Colon (tissue), 2 donors: ENCODE data around the gene PCDHA13.
"Not testable (repeated sequence)": the region's sequence is repeated elsewhere in the genome, so short reads cannot be mapped to it uniquely, and the experiment has no call there.

ENCODE experiments used
- FAIRE-seq: peaks from 2 replicates; lab custom pipeline; 2012; peaks lifted over from hg19 to GRCh38; lab: Jason Lieb, UNC
- donor health status: control.
- donor health status: control.

PCDHA13 gene, protein sequence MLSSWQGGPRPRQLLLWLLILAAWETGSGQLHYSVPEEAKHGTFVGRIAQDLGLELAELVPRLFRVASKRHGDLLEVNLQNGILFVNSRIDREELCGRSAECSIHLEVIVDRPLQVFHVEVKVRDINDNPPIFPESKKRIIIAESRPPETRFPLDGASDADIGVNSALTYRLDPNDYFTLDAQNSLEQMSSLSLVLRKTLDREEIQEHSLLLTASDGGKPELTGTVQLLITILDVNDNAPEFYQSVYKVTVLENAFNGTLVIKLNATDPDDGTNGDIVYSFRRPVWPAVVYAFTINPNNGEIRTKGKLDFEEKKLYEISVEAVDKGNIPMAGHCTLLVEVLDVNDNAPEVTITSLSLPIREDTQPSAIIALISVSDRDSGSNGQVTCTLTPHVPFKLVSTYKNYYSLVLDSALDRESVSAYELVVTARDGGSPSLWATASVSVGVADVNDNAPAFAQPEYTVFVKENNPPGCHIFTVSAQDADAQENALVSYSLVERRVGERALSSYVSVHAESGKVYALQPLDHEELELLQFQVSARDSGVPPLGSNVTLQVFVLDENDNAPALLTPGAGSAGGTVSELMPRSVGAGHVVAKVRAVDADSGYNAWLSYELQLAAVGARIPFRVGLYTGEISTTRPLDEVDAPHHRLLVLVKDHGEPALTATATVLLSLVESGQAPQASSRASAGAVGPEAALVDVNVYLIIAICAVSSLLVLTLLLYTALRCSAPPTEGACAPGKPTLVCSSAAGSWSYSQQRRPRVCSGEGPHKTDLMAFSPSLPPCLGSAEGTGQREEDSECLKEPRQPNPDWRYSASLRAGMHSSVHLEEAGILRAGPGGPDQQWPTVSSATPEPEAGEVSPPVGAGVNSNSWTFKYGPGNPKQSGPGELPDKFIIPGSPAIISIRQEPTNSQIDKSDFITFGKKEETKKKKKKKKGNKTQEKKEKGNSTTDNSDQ

GRCh38 chr5:140881889-140882590, at the start of gene PCDHA13:
TSS of gene PCDHA13 (plus strand) at chr5:140882124. CDS start at chr5:140882269, 145 bp downstream.
- no peak for FAIRE-seq

- no peak for FAIRE-seq
Observed at GRCh38 chr5:140833993-140834392, 47.9 kb upstream of the PCDHA13 start, which contains the start of gene PCDHA7. TSS of gene PCDHA7 (plus strand) at chr5:140834269. CDS start at chr5:140834384, 115 bp downstream.

GRCh38 chr5:140834439-140835008, 47.4 kb upstream of the PCDHA13 start:
- not testable (repeated sequence) for FAIRE-seq

- FAIRE-seq: no peak
Observed at GRCh38 chr5:140835622-140836510, 46.1 kb upstream of the PCDHA13 start.

DNA sequence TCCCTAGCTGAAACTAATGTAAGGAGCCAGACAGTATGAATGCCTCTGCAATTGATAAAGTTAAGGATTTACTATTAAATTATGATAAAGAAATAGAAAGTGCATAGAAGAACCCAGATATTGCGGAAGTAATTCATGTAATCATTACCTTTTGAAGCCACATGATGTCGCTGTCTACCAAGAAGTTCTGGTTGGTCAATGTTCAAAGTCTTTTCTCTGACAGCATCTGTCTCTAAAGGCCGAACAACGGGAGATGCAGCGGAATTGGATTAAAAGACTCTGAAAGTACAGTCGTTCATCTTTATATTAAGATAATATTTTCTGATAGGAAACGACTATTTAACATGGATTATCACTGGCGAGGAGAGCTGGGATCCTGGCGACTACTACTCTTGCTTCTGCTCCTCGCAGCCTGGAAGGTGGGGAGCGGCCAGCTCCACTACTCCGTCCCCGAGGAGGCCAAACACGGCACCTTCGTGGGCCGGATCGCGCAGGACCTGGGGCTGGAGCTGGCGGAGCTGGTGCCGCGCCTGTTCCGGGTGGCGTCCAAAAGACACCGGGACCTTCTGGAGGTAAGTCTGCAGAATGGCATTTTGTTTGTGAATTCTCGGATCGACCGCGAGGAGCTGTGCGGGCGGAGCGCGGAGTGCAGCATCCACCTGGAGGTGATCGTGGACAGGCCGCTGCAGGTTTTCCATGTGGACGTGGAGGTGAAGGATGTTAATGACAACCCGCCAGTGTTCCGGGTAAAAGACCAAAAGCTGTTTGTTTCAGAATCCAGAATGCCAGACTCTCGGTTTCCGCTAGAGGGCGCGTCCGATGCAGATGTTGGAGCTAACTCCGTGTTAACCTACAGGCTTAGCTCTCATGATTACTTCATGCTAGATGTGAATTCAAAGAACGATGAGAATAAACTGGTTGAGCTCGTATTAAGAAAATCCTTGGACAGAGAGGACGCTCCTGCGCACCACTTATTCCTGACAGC, 40.7 kb upstream of the PCDHA13 start, which contains the start of gene PCDHA8:
TSS of gene PCDHA8 (plus strand) at position 210 of the 985 bp plus-strand sequence. CDS start at position 345, 135 bp downstream.
- FAIRE-seq: no peak

- no peak for FAIRE-seq
Observed at GRCh38 chr5:140842798-140843733, 38.9 kb upstream of the PCDHA13 start.

DNA sequence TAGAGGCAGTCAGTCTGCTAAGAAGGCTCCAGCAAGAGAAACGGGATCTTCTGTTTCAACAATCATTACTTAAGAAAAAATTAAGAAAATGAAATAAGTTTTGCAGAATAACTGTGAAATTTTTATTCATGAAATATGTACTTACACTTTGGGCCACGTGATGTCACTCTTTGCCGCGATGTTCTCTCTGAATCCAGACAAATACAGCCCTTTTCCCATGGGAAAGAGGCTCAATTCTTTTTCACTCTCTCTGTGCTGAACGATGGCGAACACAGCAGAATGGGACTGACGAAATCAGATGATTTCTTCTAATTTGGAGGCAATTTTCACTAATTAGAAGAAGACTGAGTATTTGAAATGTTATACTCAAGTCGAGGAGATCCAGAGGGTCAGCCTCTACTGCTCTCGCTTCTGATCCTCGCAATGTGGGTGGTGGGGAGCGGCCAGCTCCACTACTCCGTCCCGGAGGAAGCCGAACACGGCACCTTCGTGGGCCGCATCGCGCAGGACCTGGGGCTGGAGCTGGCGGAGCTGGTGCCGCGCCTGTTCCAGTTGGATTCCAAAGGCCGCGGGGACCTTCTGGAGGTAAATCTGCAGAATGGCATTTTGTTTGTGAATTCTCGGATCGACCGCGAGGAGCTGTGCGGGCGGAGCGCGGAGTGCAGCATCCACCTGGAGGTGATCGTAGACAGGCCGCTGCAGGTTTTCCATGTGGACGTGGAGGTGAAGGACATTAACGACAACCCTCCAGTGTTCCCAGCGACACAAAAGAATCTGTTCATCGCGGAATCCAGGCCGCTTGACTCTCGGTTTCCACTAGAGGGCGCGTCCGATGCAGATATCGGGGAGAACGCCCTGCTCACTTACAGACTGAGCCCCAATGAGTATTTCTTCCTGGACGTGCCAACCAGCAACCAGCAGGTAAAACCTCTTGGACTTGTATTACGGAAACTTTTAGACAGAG, 33.5 kb upstream of the PCDHA13 start, which contains the start of gene PCDHA9:
TSS of gene PCDHA9 (plus strand) at position 244 of the 964 bp plus-strand sequence. CDS start at position 358, 114 bp downstream.
- not testable (repeated sequence) for FAIRE-seq

GRCh38 chr5:140849831-140850634, 31.9 kb upstream of the PCDHA13 start:
- not testable (repeated sequence) for FAIRE-seq

DNA sequence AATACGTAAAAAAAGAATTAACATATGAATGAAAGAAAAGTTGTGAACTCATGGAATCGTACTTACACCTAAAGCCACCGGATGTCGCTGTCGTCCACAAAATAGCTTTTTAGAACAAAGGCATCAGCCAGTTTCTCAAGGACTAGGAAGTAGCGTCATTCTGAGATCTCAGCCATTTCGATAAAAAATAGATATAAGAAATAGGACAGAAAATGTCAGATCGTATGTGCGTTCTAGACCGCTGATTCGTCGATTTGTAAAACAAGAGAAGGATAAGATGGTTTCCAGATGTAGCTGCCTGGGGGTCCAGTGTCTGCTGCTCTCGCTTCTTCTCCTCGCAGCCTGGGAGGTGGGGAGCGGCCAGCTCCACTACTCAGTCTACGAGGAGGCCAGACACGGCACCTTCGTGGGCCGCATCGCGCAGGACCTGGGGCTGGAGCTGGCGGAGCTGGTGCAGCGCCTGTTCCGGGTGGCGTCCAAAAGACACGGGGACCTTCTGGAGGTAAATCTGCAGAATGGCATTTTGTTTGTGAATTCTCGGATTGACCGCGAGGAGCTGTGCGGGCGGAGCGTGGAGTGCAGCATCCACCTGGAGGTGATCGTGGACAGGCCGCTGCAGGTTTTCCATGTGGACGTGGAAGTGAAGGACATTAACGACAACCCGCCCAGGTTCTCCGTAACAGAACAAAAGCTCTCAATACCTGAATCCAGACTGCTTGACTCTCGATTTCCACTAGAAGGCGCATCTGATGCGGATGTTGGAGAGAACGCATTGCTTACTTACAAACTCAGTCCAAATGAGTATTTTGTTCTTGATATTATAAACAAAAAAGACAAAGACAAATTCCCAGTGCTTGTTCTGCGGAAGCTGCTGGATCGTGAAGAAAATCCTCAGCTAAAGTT, 25.9 kb upstream of the PCDHA13 start, which contains the start of gene PCDHA10:
TSS of gene PCDHA10 (plus strand) at position 126 of the 903 bp plus-strand sequence. CDS start at position 278, 152 bp downstream.
- no peak for FAIRE-seq

- FAIRE-seq: no peak
Observed at GRCh38 chr5:140857177-140857986, 24.5 kb upstream of the PCDHA13 start.

DNA sequence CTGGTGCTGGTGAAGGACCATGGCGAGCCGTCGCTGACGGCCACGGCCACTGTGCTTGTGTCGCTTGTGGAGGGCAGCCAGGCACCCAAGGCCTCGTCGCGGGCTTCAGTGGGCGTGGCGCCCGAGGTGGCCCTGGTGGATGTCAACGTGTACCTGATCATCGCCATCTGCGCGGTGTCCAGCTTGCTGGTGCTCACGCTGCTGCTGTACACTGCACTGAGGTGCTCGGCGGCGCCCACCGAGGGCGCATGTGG, 24.0 kb upstream of the PCDHA13 start:
- no peak for FAIRE-seq

DNA sequence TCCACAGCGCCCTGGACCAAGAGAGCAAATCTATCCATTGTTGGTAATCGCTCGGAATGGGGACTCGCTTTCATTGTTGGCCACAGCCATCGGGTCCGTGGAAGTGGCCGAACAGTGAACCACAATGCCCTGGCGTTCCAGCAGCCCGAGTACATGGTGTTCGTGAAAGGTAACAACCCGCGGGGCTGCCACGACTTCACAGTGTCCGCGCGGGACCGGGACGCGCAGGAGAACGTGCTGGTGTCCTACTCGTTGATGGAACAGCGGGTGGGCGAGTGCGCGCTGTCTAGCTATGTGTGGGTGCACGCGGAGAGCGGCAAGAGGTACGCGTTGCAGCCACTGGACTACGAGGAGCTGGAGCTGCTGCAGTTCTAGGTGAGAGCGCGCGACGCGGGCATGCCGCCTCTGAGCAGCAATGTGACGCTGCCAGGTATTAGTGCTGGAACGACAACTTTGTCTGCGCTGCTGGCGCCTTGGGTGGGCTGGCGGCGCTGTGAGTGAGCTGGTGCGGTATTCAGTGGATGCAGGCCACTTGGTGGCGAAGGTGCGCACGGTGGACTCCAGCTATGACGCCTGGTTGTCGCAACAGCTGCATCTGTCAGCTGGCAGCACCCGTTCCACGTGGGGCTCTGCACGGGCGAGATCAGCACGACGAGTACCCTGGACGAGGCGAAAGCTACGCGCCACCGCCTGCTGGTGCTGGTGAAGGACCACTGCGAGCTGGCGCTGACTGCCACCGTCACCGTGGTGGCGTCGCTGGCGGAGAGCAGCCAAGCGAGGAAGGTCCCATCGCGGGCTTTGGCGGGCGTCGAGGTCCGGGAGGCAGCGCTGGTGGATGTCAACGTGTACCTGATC, 19.3 kb upstream of the PCDHA13 start:
- no peak for FAIRE-seq
